Measurements from ENCODE around the gene N4BP2L2.

DNA sequence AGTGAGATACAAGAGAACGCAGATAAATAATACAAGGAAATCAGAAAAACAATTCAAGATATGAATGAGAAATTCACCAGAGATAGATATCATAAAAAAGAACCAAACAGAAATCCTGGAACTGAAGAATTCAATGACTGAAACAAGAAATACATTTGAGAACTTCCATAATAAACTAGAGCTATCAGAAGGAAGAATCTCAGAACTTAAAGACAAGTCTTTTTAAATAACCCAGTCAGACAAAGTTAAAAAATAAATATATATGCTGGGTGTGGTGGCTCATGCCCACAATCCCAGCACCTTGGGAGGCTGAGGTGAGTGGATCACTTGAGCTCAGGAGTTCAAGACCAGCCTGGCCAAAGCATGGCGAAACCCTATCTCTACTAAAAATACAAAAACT lies 82.0 kb downstream of the N4BP2L2 start:
- TF ChIP-seq, protein P1, sequence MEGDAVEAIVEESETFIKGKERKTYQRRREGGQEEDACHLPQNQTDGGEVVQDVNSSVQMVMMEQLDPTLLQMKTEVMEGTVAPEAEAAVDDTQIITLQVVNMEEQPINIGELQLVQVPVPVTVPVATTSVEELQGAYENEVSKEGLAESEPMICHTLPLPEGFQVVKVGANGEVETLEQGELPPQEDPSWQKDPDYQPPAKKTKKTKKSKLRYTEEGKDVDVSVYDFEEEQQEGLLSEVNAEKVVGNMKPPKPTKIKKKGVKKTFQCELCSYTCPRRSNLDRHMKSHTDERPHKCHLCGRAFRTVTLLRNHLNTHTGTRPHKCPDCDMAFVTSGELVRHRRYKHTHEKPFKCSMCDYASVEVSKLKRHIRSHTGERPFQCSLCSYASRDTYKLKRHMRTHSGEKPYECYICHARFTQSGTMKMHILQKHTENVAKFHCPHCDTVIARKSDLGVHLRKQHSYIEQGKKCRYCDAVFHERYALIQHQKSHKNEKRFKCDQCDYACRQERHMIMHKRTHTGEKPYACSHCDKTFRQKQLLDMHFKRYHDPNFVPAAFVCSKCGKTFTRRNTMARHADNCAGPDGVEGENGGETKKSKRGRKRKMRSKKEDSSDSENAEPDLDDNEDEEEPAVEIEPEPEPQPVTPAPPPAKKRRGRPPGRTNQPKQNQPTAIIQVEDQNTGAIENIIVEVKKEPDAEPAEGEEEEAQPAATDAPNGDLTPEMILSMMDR (IDR thresholded peaks at IDR 0.05; ENCODE audit: insufficient read depth, low read length, poor library complexity, severe bottlenecking): no peak
- no peak for TF ChIP-seq EZH2phosphoT487 (conservative IDR thresholded peaks at IDR 0.05; ENCODE audit: low read length)

All from SU-DHL-6 (cell line).